ENCODE results near the gene WDR54. TPM values are rescaled to one million over a fixed set of nuclear protein-coding genes. Genes with fewer than 3 reads are reported as not detected.

WDR54 gene
- total RNA-seq, 6 donors from 2014 or later, result 8.4 to 28.2 (median 13.3) TPM

DNA sequence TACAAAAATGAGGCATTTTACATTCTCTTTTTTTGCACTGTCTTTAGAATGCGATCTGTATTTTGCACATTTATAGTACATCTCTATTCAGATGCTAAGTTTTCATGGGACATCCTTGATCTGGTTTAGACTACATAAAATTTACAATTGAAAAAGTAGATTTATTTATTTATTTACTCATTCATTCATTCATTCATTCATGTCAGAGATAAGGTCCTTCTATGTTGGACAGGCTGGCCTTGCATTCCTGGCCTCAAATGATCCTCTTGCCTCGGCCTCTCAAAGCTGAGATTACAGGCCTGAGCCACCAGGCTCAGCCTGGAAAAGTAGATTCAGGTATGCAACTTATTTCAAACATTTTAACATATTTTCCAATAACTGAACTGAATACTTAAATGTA is 25.4 kb upstream of the WDR54 start:
- Histone ChIP-seq H3K4me3 (no peak overlapping the region), H3K4me1 (peaks cover 0 to 3% (median under 1%) of the 10 kb centered on the region in 4 donors), H3K27me3 (no peaks in the 10 kb centered on the region), H3K27ac (no peak overlapping the region), H3K36me3 (no peaks in the 10 kb centered on the region), H3K9me3 (no peaks in the 10 kb centered on the region)
- TF ChIP-seq, protein P1, sequence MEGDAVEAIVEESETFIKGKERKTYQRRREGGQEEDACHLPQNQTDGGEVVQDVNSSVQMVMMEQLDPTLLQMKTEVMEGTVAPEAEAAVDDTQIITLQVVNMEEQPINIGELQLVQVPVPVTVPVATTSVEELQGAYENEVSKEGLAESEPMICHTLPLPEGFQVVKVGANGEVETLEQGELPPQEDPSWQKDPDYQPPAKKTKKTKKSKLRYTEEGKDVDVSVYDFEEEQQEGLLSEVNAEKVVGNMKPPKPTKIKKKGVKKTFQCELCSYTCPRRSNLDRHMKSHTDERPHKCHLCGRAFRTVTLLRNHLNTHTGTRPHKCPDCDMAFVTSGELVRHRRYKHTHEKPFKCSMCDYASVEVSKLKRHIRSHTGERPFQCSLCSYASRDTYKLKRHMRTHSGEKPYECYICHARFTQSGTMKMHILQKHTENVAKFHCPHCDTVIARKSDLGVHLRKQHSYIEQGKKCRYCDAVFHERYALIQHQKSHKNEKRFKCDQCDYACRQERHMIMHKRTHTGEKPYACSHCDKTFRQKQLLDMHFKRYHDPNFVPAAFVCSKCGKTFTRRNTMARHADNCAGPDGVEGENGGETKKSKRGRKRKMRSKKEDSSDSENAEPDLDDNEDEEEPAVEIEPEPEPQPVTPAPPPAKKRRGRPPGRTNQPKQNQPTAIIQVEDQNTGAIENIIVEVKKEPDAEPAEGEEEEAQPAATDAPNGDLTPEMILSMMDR (IDR thresholded peaks at IDR 0.05), result no peak
- TF ChIP-seq POLR2A (IDR thresholded peaks at IDR 0.05), result no peak
- TF ChIP-seq POLR2AphosphoS5 (IDR thresholded peaks at IDR 0.05), result no peak
- no peak for TF ChIP-seq EP300 (IDR thresholded peaks at IDR 0.05)
- no peak for ATAC-seq (ENCODE audit: low FRiP score in 2 of 2)
- WGBS, 2 donors, result 94 to 97% methylated on average over 2 of the region's 2 CpGs
- no peak for DNase-seq

DNA sequence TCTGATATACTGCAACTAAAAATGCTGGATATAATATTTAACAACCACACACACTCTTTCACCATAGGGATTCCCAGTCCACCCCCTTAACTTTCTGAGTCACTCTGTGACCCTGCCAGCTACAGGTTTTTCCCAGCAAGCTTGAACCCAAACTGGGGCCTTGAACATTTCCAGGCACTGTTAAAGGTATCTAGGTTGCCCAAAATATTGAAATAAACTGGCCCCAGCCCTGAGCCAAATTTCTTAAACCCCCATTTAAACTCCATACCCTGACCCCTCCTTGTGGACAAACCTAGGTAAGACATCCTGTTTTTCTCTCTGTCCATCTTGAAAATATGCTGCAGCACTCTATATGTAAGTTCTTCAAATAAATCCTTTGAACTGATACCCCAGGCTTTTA is 21.7 kb upstream of the WDR54 start:
- DNase-seq, result no peak

DNA sequence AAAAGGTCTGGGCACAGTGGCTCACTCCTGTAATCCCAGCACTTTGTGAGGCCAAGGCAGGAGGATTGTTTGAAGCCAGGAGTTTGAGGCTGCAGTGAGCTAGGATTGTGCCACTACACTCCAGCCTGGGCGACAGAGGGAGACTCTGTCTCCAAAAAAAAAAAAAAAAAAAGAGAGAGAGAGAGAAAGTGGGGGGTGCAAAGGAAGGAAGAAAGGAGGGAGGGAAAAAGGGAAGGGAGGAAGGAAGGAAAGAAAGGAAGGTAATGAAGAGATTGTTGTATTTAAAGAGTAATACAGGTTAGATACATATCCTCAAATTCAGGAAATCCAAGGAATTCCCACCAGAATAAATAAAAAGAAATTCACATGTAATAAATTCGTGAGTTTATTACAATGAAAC is 19.6 kb upstream of the WDR54 start:
- Histone ChIP-seq H3K36me3 (no peaks in the 10 kb centered on the region), H3K4me3 (no peak overlapping the region), H3K4me1 (no peaks in the 10 kb centered on the region), H3K27ac (no peak overlapping the region), H3K9me3 (no peaks in the 10 kb centered on the region), H3K27me3 (no peaks in the 10 kb centered on the region)
- DNase-seq (no peak), ATAC-seq (ENCODE audit: low FRiP score in 2 of 2) (no peak)
- WGBS, 2 donors, result 75 to 93% methylated on average over 2 of the region's 2 CpGs
- no peak for TF ChIP-seq POLR2A (IDR thresholded peaks at IDR 0.05)
- no peak for TF ChIP-seq EP300 (IDR thresholded peaks at IDR 0.05)
- TF ChIP-seq POLR2AphosphoS5 (IDR thresholded peaks at IDR 0.05), result no peak

More for the DNA sequence above, 21.7 kb upstream of the WDR54 start:
- Histone ChIP-seq H3K27me3 (no peaks in the 10 kb centered on the region), H3K9me3 (no peaks in the 10 kb centered on the region), H3K27ac (no peak overlapping the region), H3K4me3 (no peak overlapping the region), H3K4me1 (no peaks in the 10 kb centered on the region), H3K36me3 (no peaks in the 10 kb centered on the region)
- TF ChIP-seq, protein P1 (IDR thresholded peaks at IDR 0.05), result peak in 5 of 6 experiments; percentile 9 to 49 (median 31)
- no peak for TF ChIP-seq EP300 (IDR thresholded peaks at IDR 0.05)
- peak in 1 of 2 donors; percentile 60 for ATAC-seq (ENCODE audit: low FRiP score in 2 of 2)

GRCh38 chr2:74406035-74406434 is 15.5 kb upstream of the WDR54 start:
- no peak for ATAC-seq (ENCODE audit: low FRiP score in 2 of 2)
- no peaks in the 10 kb centered on the region for H3K36me3 ChIP-seq
- DNase-seq, result no peak
- H3K4me1 ChIP-seq, result no peaks in the 10 kb centered on the region
- TF ChIP-seq POLR2AphosphoS5 (IDR thresholded peaks at IDR 0.05), result no peak
- H3K27ac ChIP-seq, result no peak overlapping the region
- no peaks in the 10 kb centered on the region for H3K27me3 ChIP-seq
- H3K9me3 ChIP-seq, result no peaks in the 10 kb centered on the region
- no peak overlapping the region for H3K4me3 ChIP-seq

- TF ChIP-seq POLR2AphosphoS5 (IDR thresholded peaks at IDR 0.05), result no peak
- no peak for ATAC-seq (ENCODE audit: low FRiP score in 2 of 2)
- no peak overlapping the region for H3K4me3 ChIP-seq
These were observed 13.8 kb upstream of the WDR54 start for GRCh38 chr2:74407682-74408081.

GRCh38 chr2:74413001-74413698 is 8.4 kb upstream of the WDR54 start:
- H3K9me3 ChIP-seq, result no peaks in the 10 kb centered on the region
- ATAC-seq (ENCODE audit: low FRiP score in 2 of 2) (no peak), DNase-seq (no peak)
- no peaks in the 10 kb centered on the region for H3K36me3 ChIP-seq
- no peak overlapping the region for H3K27ac ChIP-seq
- no peak overlapping the region for H3K4me3 ChIP-seq
- no peak for TF ChIP-seq EP300 (IDR thresholded peaks at IDR 0.05)
- no peak for TF ChIP-seq POLR2A (IDR thresholded peaks at IDR 0.05)
- TF ChIP-seq, protein P1 (IDR thresholded peaks at IDR 0.05), result no peak
- TF ChIP-seq POLR2AphosphoS5 (IDR thresholded peaks at IDR 0.05), result no peak
- H3K4me1 ChIP-seq, result peaks cover 9 to 22% (median 20%) of the 10 kb centered on the region in 4 donors
- 73 to 81% methylated on average over 6 to 8 of the region's 8 CpGs for WGBS, 2 donors
- no peaks in the 10 kb centered on the region for H3K27me3 ChIP-seq

More at GRCh38 chr2:74407682-74408081, 13.8 kb upstream of the WDR54 start:
- no peak for DNase-seq
- Histone ChIP-seq H3K27ac (no peak overlapping the region), H3K27me3 (no peaks in the 10 kb centered on the region), H3K9me3 (no peaks in the 10 kb centered on the region), H3K36me3 (no peaks in the 10 kb centered on the region), H3K4me1 (no peaks in the 10 kb centered on the region)
- 66 to 73% methylated on average over 5 of the region's 5 CpGs for WGBS, 2 donors
